Upper lobe of right lung (tissue), 1 donor: ENCODE measurements around the gene BPHL. TPM values are rescaled to one million over a fixed set of nuclear protein-coding genes. Genes with fewer than 3 reads are reported as not detected.
A peak's percentile ranks its signal among the peaks of the same experiment; 100 is the strongest.

Experiments
- ATAC-seq: fragments of 200-7000 bp; cut with Tn5 transposase; one replicate; pipeline ENCODE4 v1.9.1; 2020; ENCODE audit warnings: mild to moderate bottlenecking, moderate library complexity
- DNase-seq: peaks from one replicate; pipeline ENCODE4 v3.0.0-alpha.2; 2020
- H3K27ac ChIP-seq: fragments of 200-600 bp; one replicate; pipeline ENCODE4 v1.8.0; 2022
- H3K27me3 ChIP-seq: fragments of 200-600 bp; one replicate; pipeline ENCODE4 v1.8.0; 2022; ENCODE audit warnings: mild to moderate bottlenecking
- H3K36me3 ChIP-seq: fragments of 200-600 bp; one replicate; pipeline ENCODE4 v1.8.0; 2022
- H3K4me1 ChIP-seq: fragments of 200-600 bp; one replicate; pipeline ENCODE4 v1.8.0; 2022
- H3K4me3 ChIP-seq: fragments of 200-600 bp; one replicate; pipeline ENCODE4 v1.8.0; 2022; ENCODE audit warnings: mild to moderate bottlenecking
- H3K9me3 ChIP-seq: fragments of 200-600 bp; one replicate; pipeline ENCODE4 v1.8.0; 2022
- CTCF ChIP-seq: fragments of 200-600 bp; IDR thresholded peaks from one replicate; pipeline ENCODE4 v1.8.0; 2022; ENCODE audit warnings: antibody characterized with exemption
- intact Hi-C: fragments of 100-400 bp; cut with DNase I; formaldehyde crosslinking; loops from one replicate; pipeline ENCODE4 v1.11.0; 2022
- total RNA-seq: library from RNA; stranded (reverse); fragmentation: NEBNext Ultra II Directional; extraction: Animal tissue kit (Norgen Biotek cat#: 25700); gene quantifications from one replicate; pipeline ENCODE4 v1.2.1, GENCODE V29; 2021
- donor health status: DM: no; HTN: yes; CAD: no; lungs with severe emphysema.

BPHL gene
- total RNA-seq, 1 donor from 2014 or later = 7.6 TPM

GRCh38 chr6:3119040-3119723 lies 671 bp downstream of the BPHL start:
- H3K27ac ChIP-seq = peak overlapping the region; percentile 86
- TF ChIP-seq CTCF = no peak

GRCh38 chr6:3120765-3121089 lies 2.2 kb downstream of the BPHL start:
- intact Hi-C loops = no loop called here
- Histone ChIP-seq H3K27ac (no peak overlapping the region), H3K9me3 (no peaks in the 10 kb centered on the region), H3K36me3 (peaks cover 1% of the 10 kb centered on the region), H3K4me1 (peaks cover 5% of the 10 kb centered on the region), H3K4me3 (no peak overlapping the region), H3K27me3 (no peaks in the 10 kb centered on the region)
- DNase-seq = no peak
- TF ChIP-seq CTCF = no peak
- ATAC-seq = no peak

More at GRCh38 chr6:3119040-3119723, 671 bp downstream of the BPHL start:
- DNase-seq = no peak
- Histone ChIP-seq H3K36me3 (peaks cover 17% of the 10 kb centered on the region), H3K4me1 (peaks cover 5% of the 10 kb centered on the region), H3K27me3 (no peaks in the 10 kb centered on the region), H3K9me3 (no peaks in the 10 kb centered on the region), H3K4me3 (peak overlapping the region; percentile 77)
- intact Hi-C loops = no loop called here
- ATAC-seq = peak; percentile 34

- no peak for ATAC-seq
- Histone ChIP-seq H3K27me3 (no peaks in the 10 kb centered on the region), H3K9me3 (no peaks in the 10 kb centered on the region), H3K4me3 (no peak overlapping the region), H3K36me3 (no peaks in the 10 kb centered on the region), H3K27ac (no peak overlapping the region), H3K4me1 (peaks cover 5% of the 10 kb centered on the region)
- DNase-seq = no peak
- TF ChIP-seq CTCF = no peak
- intact Hi-C loops = no loop called here
Observed at GRCh38 chr6:3122823-3123182, 4.3 kb downstream of the BPHL start.

- ATAC-seq (no peak), DNase-seq (no peak)
- no peak overlapping the region for H3K4me3 ChIP-seq
- no peaks in the 10 kb centered on the region for H3K27me3 ChIP-seq
- H3K36me3 ChIP-seq = no peaks in the 10 kb centered on the region
- TF ChIP-seq CTCF = no peak
- H3K27ac ChIP-seq = no peak overlapping the region
- H3K9me3 ChIP-seq = no peaks in the 10 kb centered on the region
- intact Hi-C loops = no loop called here
- no peaks in the 10 kb centered on the region for H3K4me1 ChIP-seq
Observed at GRCh38 chr6:3124667-3125066, 6.2 kb downstream of the BPHL start.

- no peaks in the 10 kb centered on the region for H3K27me3 ChIP-seq
- no peak overlapping the region for H3K27ac ChIP-seq
- no peak for TF ChIP-seq CTCF
- H3K4me1 ChIP-seq = no peaks in the 10 kb centered on the region
- intact Hi-C loops = no loop called here
- no peak overlapping the region for H3K4me3 ChIP-seq
- ATAC-seq (no peak), DNase-seq (no peak)
- no peaks in the 10 kb centered on the region for H3K36me3 ChIP-seq
- no peaks in the 10 kb centered on the region for H3K9me3 ChIP-seq
Observed at GRCh38 chr6:3125815-3126214, 7.3 kb downstream of the BPHL start.
